NCI-H748 treated with DMSO at 0.1 percent for 48 hours (cell line): ENCODE results near the gene IGF2BP1.
"Not testable (repeated sequence)": the region's sequence is repeated elsewhere in the genome, so short reads cannot be mapped to it uniquely, and the experiment has no call there.

Experiments used
- DNase-seq: peaks from one replicate; lab custom pipeline; 2025; lab: John Stamatoyannopoulos, UW

Gene IGF2BP1

GRCh38 chr17:49100601-49101000, 103.4 kb downstream of the IGF2BP1 start:
- no peak for DNase-seq

GRCh38 chr17:49101054-49101534, 103.9 kb downstream of the IGF2BP1 start:
- DNase-seq = peak; percentile 10

- not testable (repeated sequence) for DNase-seq
Measured at GRCh38 chr17:49103360-49103759, 106.2 kb downstream of the IGF2BP1 start.

- DNase-seq = no peak
Measured at GRCh38 chr17:49104511-49105074, 107.4 kb downstream of the IGF2BP1 start.
